CD4-positive, alpha-beta T cell treated with Interleukin-2 at 100 ng/mL for 4 hours (primary cell): ENCODE measurements around the gene GSTT4.
"Not testable (repeated sequence)": the region's sequence is repeated elsewhere in the genome, so short reads cannot be mapped to it uniquely, and the experiment has no call there.

ENCODE experiments used
- DNase-seq: peaks from one replicate; pipeline ENCODE4 v3.0.0-alpha.2; 2020; ENCODE audit warnings: low spot score

The GSTT4 gene

GRCh38 chr22:23986538-23987178 lies 18.6 kb downstream of the GSTT4 start:
- DNase-seq: not testable (repeated sequence)

GRCh38 chr22:23986089-23986488 lies 19.2 kb downstream of the GSTT4 start:
- DNase-seq: not testable (repeated sequence)

GRCh38 chr22:23984430-23984829 lies 20.8 kb downstream of the GSTT4 start:
- DNase-seq: no peak

- DNase-seq: not testable (repeated sequence)
Observed at GRCh38 chr22:23980567-23980966, 24.7 kb downstream of the GSTT4 start.

- DNase-seq: not testable (repeated sequence)
Observed at GRCh38 chr22:23979557-23980240, 25.6 kb downstream of the GSTT4 start, which contains the start of gene GSTT2. Gene GSTT2 (plus strand): TSS chr22:23980134.

- DNase-seq: not testable (repeated sequence)
Observed at GRCh38 chr22:23977304-23977703, 27.9 kb downstream of the GSTT4 start.

GRCh38 chr22:23974836-23975352 lies 30.4 kb downstream of the GSTT4 start:
- DNase-seq: not testable (repeated sequence)

- not testable (repeated sequence) for DNase-seq
Observed at GRCh38 chr22:23974345-23974744, 30.9 kb downstream of the GSTT4 start, which contains the start of gene DDT. Gene DDT (minus strand): TSS chr22:23974441. CDS start chr22:23974414, 27 bp downstream.

- not testable (repeated sequence) for DNase-seq
Observed at GRCh38 chr22:23971927-23972326, 33.3 kb downstream of the GSTT4 start.

GRCh38 chr22:23970816-23971486 lies 34.3 kb downstream of the GSTT4 start:
- no peak for DNase-seq

- DNase-seq: no peak
Observed at GRCh38 chr22:23970201-23970641, 35.0 kb downstream of the GSTT4 start.

- DNase-seq: no peak
Observed at GRCh38 chr22:23969071-23969470, 36.2 kb downstream of the GSTT4 start.

GRCh38 chr22:23966568-23966967 lies 38.7 kb downstream of the GSTT4 start, which contains the start of gene DDTL:
Gene DDTL (plus strand): TSS chr22:23966888. CDS start chr22:23966915, 27 bp downstream.
- not testable (repeated sequence) for DNase-seq

- DNase-seq: not testable (repeated sequence)
Observed at GRCh38 chr22:23966094-23966493, 39.2 kb downstream of the GSTT4 start.

GRCh38 chr22:23961084-23961771 lies 44.0 kb downstream of the GSTT4 start, which contains the start of gene GSTT2B:
Gene GSTT2B (minus strand): TSS chr22:23961195. CDS start chr22:23961131, 64 bp downstream.
- DNase-seq: not testable (repeated sequence)

GRCh38 chr22:23956301-23956900 lies 48.9 kb downstream of the GSTT4 start:
- DNase-seq: peak; percentile 86

GRCh38 chr22:23955886-23956285 lies 49.4 kb downstream of the GSTT4 start:
- not testable (repeated sequence) for DNase-seq

GRCh38 chr22:23954991-23955305 lies 50.3 kb downstream of the GSTT4 start:
- DNase-seq: not testable (repeated sequence)

GRCh38 chr22:23954193-23954990 lies 50.9 kb downstream of the GSTT4 start:
- not testable (repeated sequence) for DNase-seq

- DNase-seq: not testable (repeated sequence)
Observed at GRCh38 chr22:23953485-23953884, 51.8 kb downstream of the GSTT4 start.
